ENCODE data around the gene UNC5B. TPM values are rescaled to one million over a fixed set of nuclear protein-coding genes. Genes with fewer than 3 reads are reported as not detected.

Gene UNC5B
- total and polyA plus RNA-seq, 2 experiments from 2014 or later, result 2.7 to 6.5 TPM

GRCh38 chr10:71255808-71256660 lies 43.7 kb downstream of the UNC5B start:
- peak; percentile 89 for DNase-seq
- in situ Hi-C loops (cut with MboI), result no loop called here
- TF ChIP-seq EZH2 (IDR thresholded peaks at IDR 0.05; ENCODE audit: insufficient read depth, poor library complexity, severe bottlenecking) (no peak), EZH2phosphoT487 (IDR thresholded peaks at IDR 0.05; ENCODE audit: insufficient read depth, low read depth) (no peak)
- Histone ChIP-seq H3K9ac (0 out of 2 replicates have a peak overlapping the region, but pooled peaks have one; percentile 17), H3K4me1 (ENCODE audit: insufficient read depth) (peaks cover 34% of the 10 kb centered on the region), H3K9me3 (ENCODE audit: low read depth) (no peaks in the 10 kb centered on the region), H4K20me1 (ENCODE audit: insufficient read depth) (no peaks in the 10 kb centered on the region), H3F3A (ENCODE audit: insufficient read depth) (peaks cover 16% of the 10 kb centered on the region; the same call in 1 of the 2 replicates), H2AFZ (peak overlapping the region; percentile 37), H3K4me3 (peak overlapping the region; percentile 29), H3K4me2 (ENCODE audit: unreplicated experiment) (peak overlapping the region; percentile 65), H3K36me3 (ENCODE audit: low read depth) (no peaks in the 10 kb centered on the region), H3K9me2 (ENCODE audit: insufficient read depth) (no peaks in the 10 kb centered on the region), H3K79me2 (ENCODE audit: insufficient read depth) (no peaks in the 10 kb centered on the region), H3K27ac (peak overlapping the region; percentile 8; the same call in 1 of the 2 replicates), H3K27me3 (replicated peaks; ENCODE audit: insufficient read depth) (no peaks in the 10 kb centered on the region)
- WGBS, 2 experiments (ENCODE audit: low coverage in 1 of 2, low lambda C conversion rate in 2 of 2, missing lambda C conversion rate in 2 of 2), result 48 to 49% methylated on average over 17 of the region's 17 CpGs

DNA sequence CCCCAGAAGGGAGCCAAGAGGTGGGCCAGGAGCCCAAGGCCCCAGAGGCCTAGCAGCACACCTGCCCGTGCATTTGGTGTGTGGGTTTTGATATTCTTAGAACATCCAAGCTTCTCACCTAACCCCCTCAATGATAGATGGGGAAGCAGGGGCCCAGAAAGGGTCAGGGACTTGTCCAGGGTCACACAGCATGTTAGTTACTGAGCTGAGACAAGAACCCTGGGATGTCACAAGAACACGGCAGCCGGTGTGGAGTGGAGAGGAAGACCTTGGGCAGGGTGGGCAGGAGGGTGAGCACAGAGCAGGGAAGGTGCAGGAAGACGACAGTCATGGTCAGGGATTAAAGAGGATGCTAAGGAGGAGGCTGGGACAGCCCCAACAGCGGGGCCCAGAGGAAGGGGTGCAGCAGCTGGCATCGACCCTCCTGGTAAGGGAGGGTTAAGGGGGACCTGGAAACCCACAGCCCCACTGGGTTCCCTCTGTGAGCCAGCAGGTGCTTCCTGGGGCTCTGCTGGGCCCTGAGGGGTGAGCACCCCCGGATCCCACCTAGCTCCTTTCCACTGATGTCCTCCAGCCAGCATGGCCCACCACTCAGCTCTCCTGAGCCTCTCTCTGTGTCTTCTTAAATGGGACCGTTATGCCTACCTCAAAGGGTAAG lies 44.4 kb downstream of the UNC5B start:
- Histone ChIP-seq H3K79me2 (ENCODE audit: insufficient read depth) (no peaks in the 10 kb centered on the region), H3K4me2 (ENCODE audit: unreplicated experiment) (no peak overlapping the region), H3K9me2 (ENCODE audit: insufficient read depth) (no peaks in the 10 kb centered on the region), H3K9me3 (ENCODE audit: low read depth) (no peaks in the 10 kb centered on the region), H3K4me1 (ENCODE audit: insufficient read depth) (peaks cover 35% of the 10 kb centered on the region), H3K9ac (no peak overlapping the region), H3K27ac (no peak overlapping the region), H2AFZ (no peak overlapping the region), H3K27me3 (replicated peaks; ENCODE audit: insufficient read depth) (no peaks in the 10 kb centered on the region), H4K20me1 (ENCODE audit: insufficient read depth) (no peaks in the 10 kb centered on the region), H3F3A (ENCODE audit: insufficient read depth) (peaks cover 16% of the 10 kb centered on the region; the same call in 1 of the 2 replicates), H3K36me3 (ENCODE audit: low read depth) (no peaks in the 10 kb centered on the region), H3K4me3 (no peak overlapping the region)
- no peak for DNase-seq
- TF ChIP-seq EZH2 (IDR thresholded peaks at IDR 0.05; ENCODE audit: insufficient read depth, poor library complexity, severe bottlenecking) (no peak), EZH2phosphoT487 (IDR thresholded peaks at IDR 0.05; ENCODE audit: insufficient read depth, low read depth) (no peak)
- in situ Hi-C loops (cut with MboI), result no loop called here
- 88 to 91% methylated on average over 7 to 8 of the region's 8 CpGs for WGBS, 2 experiments (ENCODE audit: low coverage in 1 of 2, low lambda C conversion rate in 2 of 2, missing lambda C conversion rate in 2 of 2)

GRCh38 chr10:71257319-71257997 lies 45.1 kb downstream of the UNC5B start:
- Histone ChIP-seq H3K9me2 (ENCODE audit: insufficient read depth) (no peaks in the 10 kb centered on the region), H3F3A (ENCODE audit: insufficient read depth) (peaks cover 16% of the 10 kb centered on the region; the same call in 1 of the 2 replicates), H3K27ac (no peak overlapping the region), H3K27me3 (replicated peaks; ENCODE audit: insufficient read depth) (no peaks in the 10 kb centered on the region), H2AFZ (no peak overlapping the region), H3K4me2 (ENCODE audit: unreplicated experiment) (no peak overlapping the region), H3K9ac (no peak overlapping the region), H3K4me1 (ENCODE audit: insufficient read depth) (peaks cover 35% of the 10 kb centered on the region), H4K20me1 (ENCODE audit: insufficient read depth) (no peaks in the 10 kb centered on the region), H3K4me3 (no peak overlapping the region), H3K36me3 (ENCODE audit: low read depth) (no peaks in the 10 kb centered on the region), H3K9me3 (ENCODE audit: low read depth) (no peaks in the 10 kb centered on the region), H3K79me2 (ENCODE audit: insufficient read depth) (no peaks in the 10 kb centered on the region)
- TF ChIP-seq EZH2phosphoT487 (IDR thresholded peaks at IDR 0.05; ENCODE audit: insufficient read depth, low read depth) (no peak), EZH2 (IDR thresholded peaks at IDR 0.05; ENCODE audit: insufficient read depth, poor library complexity, severe bottlenecking) (no peak)
- 80 to 83% methylated on average over 9 to 11 of the region's 11 CpGs for WGBS, 2 experiments (ENCODE audit: low coverage in 1 of 2, low lambda C conversion rate in 2 of 2, missing lambda C conversion rate in 2 of 2)
- no peak for DNase-seq
- in situ Hi-C loops (cut with MboI), result no loop called here

- Histone ChIP-seq H3K27me3 (replicated peaks; ENCODE audit: insufficient read depth) (no peaks in the 10 kb centered on the region), H3K36me3 (ENCODE audit: low read depth) (no peaks in the 10 kb centered on the region), H2AFZ (no peak overlapping the region), H3K4me3 (no peak overlapping the region), H3K4me2 (ENCODE audit: unreplicated experiment) (no peak overlapping the region), H3K79me2 (ENCODE audit: insufficient read depth) (no peaks in the 10 kb centered on the region), H3K9me3 (ENCODE audit: low read depth) (no peaks in the 10 kb centered on the region), H4K20me1 (ENCODE audit: insufficient read depth) (no peaks in the 10 kb centered on the region), H3K27ac (no peak overlapping the region), H3K4me1 (ENCODE audit: insufficient read depth) (peaks cover 35% of the 10 kb centered on the region), H3K9me2 (ENCODE audit: insufficient read depth) (no peaks in the 10 kb centered on the region), H3K9ac (no peak overlapping the region), H3F3A (ENCODE audit: insufficient read depth) (peaks cover 16% of the 10 kb centered on the region; the same call in 1 of the 2 replicates)
- WGBS, 2 experiments (ENCODE audit: low coverage in 1 of 2, low lambda C conversion rate in 2 of 2, missing lambda C conversion rate in 2 of 2), result 96% methylated on average over 4 of the region's 4 CpGs
- TF ChIP-seq EZH2 (IDR thresholded peaks at IDR 0.05; ENCODE audit: insufficient read depth, poor library complexity, severe bottlenecking) (no peak), EZH2phosphoT487 (IDR thresholded peaks at IDR 0.05; ENCODE audit: insufficient read depth, low read depth) (no peak)
- no peak for DNase-seq
- in situ Hi-C loops (cut with MboI), result no loop called here
Measured at GRCh38 chr10:71258046-71258445, 45.7 kb downstream of the UNC5B start.
